ENCODE measurements around the gene KHSRP.

Gene KHSRP

GRCh38 chr19:6393074-6393982, 31.3 kb downstream of the KHSRP start, which contains the start of gene GTF2F1:
Gene GTF2F1 (minus strand): TSS chr19:6393164. CDS start chr19:6392995, 169 bp downstream.
- peak within 1 kb of the TSS; percentile 94 for H3K4me3 ChIP-seq (ENCODE audit: low read depth, low read length)

GRCh38 chr19:6392221-6393073, 32.2 kb downstream of the KHSRP start:
- H3K4me3 ChIP-seq (ENCODE audit: low read depth, low read length): peak overlapping the region; percentile 94

- H3K4me3 ChIP-seq (ENCODE audit: low read depth, low read length): no peak overlapping the region
These were observed 37.2 kb downstream of the KHSRP start for GRCh38 chr19:6387372-6387771.

GRCh38 chr19:6384381-6384780, 40.2 kb downstream of the KHSRP start:
- H3K4me3 ChIP-seq (ENCODE audit: low read depth, low read length): no peak overlapping the region

GRCh38 chr19:6383188-6383587, 41.4 kb downstream of the KHSRP start:
- H3K4me3 ChIP-seq (ENCODE audit: low read depth, low read length): no peak overlapping the region

GRCh38 chr19:6381030-6381750, 43.4 kb downstream of the KHSRP start:
- no peak overlapping the region for H3K4me3 ChIP-seq (ENCODE audit: low read depth, low read length)

- H3K4me3 ChIP-seq (ENCODE audit: low read depth, low read length): no peak overlapping the region
These were observed 44.9 kb downstream of the KHSRP start for GRCh38 chr19:6379744-6380143.

GRCh38 chr19:6378486-6378885, 46.1 kb downstream of the KHSRP start:
- no peak overlapping the region for H3K4me3 ChIP-seq (ENCODE audit: low read depth, low read length)

- no peak overlapping the region for H3K4me3 ChIP-seq (ENCODE audit: low read depth, low read length)
These were observed 46.6 kb downstream of the KHSRP start for GRCh38 chr19:6378041-6378440.

- H3K4me3 ChIP-seq (ENCODE audit: low read depth, low read length): no peak overlapping the region
These were observed 48.0 kb downstream of the KHSRP start for GRCh38 chr19:6376512-6377190.

- H3K4me3 ChIP-seq (ENCODE audit: low read depth, low read length): no peak within 1 kb of the TSS
These were observed 49.1 kb downstream of the KHSRP start, which contains the start of gene PSPN for GRCh38 chr19:6375411-6376010. Gene PSPN (minus strand): TSS chr19:6375933. CDS start chr19:6375849, 84 bp downstream.

- no peak overlapping the region for H3K4me3 ChIP-seq (ENCODE audit: low read depth, low read length)
These were observed 49.8 kb downstream of the KHSRP start for GRCh38 chr19:6374711-6375410.

- peak overlapping the region; percentile 8 for H3K4me3 ChIP-seq (ENCODE audit: low read depth, low read length)
These were observed 50.4 kb downstream of the KHSRP start for GRCh38 chr19:6374161-6374709.

- H3K4me3 ChIP-seq (ENCODE audit: low read depth, low read length): peak overlapping the region; percentile 8
These were observed 50.9 kb downstream of the KHSRP start for GRCh38 chr19:6373813-6374108.

GRCh38 chr19:6373096-6373812, 51.4 kb downstream of the KHSRP start:
- H3K4me3 ChIP-seq (ENCODE audit: low read depth, low read length): peak overlapping the region; percentile 85

- peak within 1 kb of the TSS; percentile 85 for H3K4me3 ChIP-seq (ENCODE audit: low read depth, low read length)
These were observed 52.0 kb downstream of the KHSRP start, which contains the start of gene ALKBH7 for GRCh38 chr19:6372594-6373095. Gene ALKBH7 (plus strand): TSS chr19:6372794. CDS start chr19:6372821, 27 bp downstream.

GRCh38 chr19:6364353-6364752, 60.3 kb downstream of the KHSRP start:
- no peak overlapping the region for H3K4me3 ChIP-seq (ENCODE audit: low read depth, low read length)

Measured in iPS-11a (cell line).